Measurements from ENCODE around the gene SLC6A8. TPM values are rescaled to one million over a fixed set of nuclear protein-coding genes. Genes with fewer than 3 reads are reported as not detected.
"Not testable (repeated sequence)": the region's sequence is repeated elsewhere in the genome, so short reads cannot be mapped to it uniquely, and the experiment has no call there.

The SLC6A8 gene
- total RNA-seq, 2 donors from 2014 or later = 1.8 to 2.2 TPM

DNA sequence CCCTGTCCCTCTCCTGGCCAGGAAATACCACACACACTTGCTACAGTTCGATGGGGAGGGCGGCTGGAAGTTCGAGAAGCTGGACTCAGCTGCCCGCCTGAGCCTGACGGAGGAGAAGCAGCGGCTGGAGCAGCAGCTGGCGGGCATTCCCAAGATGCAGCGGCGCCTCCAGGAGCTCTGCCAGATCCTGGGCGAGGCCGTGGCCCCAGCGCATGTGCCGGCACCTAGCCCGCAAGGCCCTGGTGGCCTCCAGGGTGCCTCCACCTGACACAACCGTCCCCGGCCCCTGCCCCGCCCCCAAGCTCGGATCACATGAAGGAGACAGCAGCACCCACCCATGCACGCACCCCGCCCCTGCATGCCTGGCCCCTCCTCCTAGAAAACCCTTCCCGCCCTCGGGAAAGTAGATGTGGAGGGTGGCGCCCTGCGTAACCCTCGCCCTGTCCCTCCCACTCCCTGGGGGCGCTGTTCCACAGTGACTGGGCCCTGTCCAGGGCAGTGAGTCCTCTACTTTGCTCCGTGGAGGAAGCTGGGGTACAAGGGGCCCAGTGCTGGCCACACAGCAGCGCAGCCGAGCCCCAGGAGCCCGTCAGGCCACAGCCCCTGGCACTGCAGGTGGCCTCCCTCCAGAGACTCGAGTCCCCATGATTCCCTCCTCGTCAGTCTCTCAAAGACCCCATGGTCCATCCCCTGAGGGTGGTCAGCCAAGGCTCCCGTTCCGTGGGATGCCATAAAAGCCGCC lies 55.9 kb downstream of the SLC6A8 start:
- not testable (repeated sequence) for DNase-seq; H3K4me3 Mint-ChIP-seq; H3K36me3 Mint-ChIP-seq (ENCODE audit: insufficient read depth in 2 of 2); H3K27ac Mint-ChIP-seq; H3K4me1 Mint-ChIP-seq (ENCODE audit: low read depth); ATAC-seq (replicated peaks in 1 of 2); H3K9me3 Mint-ChIP-seq
- H3K27me3 Mint-ChIP-seq (ENCODE audit: low read depth) = peaks cover 28% of the 10 kb centered on the region

DNA sequence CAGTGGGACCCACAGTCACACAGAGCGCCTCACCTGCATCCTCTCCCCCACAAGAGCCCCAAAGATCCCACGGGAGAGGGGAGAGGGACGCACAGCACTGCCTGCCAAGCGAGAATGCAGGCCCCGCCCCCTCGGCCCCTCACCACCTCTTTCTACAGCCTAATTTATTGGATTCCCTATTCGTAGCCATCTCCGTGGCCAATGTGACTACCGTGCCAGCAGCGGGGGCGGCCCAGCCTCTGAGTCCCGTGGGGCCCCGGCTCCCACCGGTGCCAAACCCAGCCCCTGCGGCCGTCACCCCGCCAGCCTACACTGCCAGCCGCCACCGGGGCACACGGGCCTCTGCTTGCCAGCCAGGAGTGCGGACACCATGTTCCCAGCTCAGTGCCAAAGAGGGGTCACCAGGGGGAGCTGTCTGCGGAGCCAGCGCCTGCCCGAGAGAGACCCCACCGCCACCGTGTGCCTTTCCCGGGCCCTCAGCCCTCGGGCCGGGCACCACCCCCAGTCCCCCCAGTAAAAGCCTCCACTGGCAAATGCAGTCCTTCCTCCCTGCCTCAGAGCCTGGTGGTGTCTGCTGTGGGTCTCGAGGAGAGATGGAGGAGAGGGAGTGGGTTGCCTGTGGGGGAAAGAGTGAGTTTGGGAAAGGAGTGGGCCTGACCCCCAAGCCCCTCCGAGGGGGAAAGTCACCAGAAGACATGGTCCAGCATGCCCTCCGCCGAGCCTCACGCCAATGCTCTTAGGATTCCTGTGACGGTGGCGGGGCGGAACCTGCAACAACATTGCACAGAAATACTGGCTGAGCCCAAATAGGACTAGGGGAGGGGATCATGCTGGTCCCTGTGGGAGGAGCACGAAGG lies 56.7 kb downstream of the SLC6A8 start:
- no peak overlapping the region for H3K27ac Mint-ChIP-seq
- DNase-seq (peak in 1 of 2 donors; percentile 30), ATAC-seq (replicated peaks in 1 of 2) (no peak)
- H3K4me1 Mint-ChIP-seq (ENCODE audit: low read depth) = peaks cover 8% of the 10 kb centered on the region
- H3K27me3 Mint-ChIP-seq (ENCODE audit: low read depth) = peaks cover 36% of the 10 kb centered on the region
- H3K9me3 Mint-ChIP-seq = no peaks in the 10 kb centered on the region
- no peak overlapping the region for H3K4me3 Mint-ChIP-seq
- no peaks in the 10 kb centered on the region for H3K36me3 Mint-ChIP-seq (ENCODE audit: insufficient read depth in 2 of 2)

DNA sequence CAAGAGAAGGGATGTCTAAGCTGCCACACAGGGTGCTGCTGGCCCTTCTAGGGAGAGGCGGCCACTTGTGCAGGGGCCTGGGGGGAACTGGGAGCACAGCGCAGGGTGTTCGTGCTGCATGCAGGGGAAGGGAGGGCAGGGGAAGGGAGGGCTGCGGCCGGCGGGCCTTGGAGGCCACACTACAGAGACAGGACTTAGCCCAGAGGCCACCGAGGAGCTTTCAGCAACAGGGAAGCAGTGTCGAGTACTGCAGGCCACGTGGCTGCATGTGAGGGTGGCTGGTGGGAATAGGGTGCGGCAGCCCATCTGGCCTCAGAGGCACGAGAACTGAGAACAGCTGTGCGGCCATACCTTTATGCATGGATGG lies 57.3 kb downstream of the SLC6A8 start:
- H3K4me1 Mint-ChIP-seq (ENCODE audit: low read depth); H3K36me3 Mint-ChIP-seq (ENCODE audit: insufficient read depth in 2 of 2); H3K4me3 Mint-ChIP-seq; H3K27ac Mint-ChIP-seq; ATAC-seq (replicated peaks in 1 of 2); H3K9me3 Mint-ChIP-seq; DNase-seq: not testable (repeated sequence)
- peaks cover 42% of the 10 kb centered on the region for H3K27me3 Mint-ChIP-seq (ENCODE audit: low read depth)

Other genes starting within 250 kb of the SLC6A8 start
- gene TREX2, start 241.9 kb upstream of the SLC6A8 start, total RNA-seq = 1 to 10 TPM; 2.7 to 2.8 TPM
- gene HAUS7, start 217.3 kb upstream of the SLC6A8 start, total RNA-seq = 10 to 100 TPM; 27.7 to 40.0 TPM
- gene BGN, start 192.9 kb upstream of the SLC6A8 start, total RNA-seq = not detected
- gene ATP2B3, start 170.3 kb upstream of the SLC6A8 start, total RNA-seq = not detected
- 10 to 100 TPM; 16.8 to 20.3 TPM for gene CCNQ, start 88.8 kb upstream of the SLC6A8 start, total RNA-seq
- gene DUSP9, start 40.7 kb upstream of the SLC6A8 start, total RNA-seq = not detected
- gene PNCK, start 14.1 kb upstream of the SLC6A8 start, total RNA-seq = 1 to 10 TPM in 1 of 2 donors, under 1 TPM in 1; 0.50 to 1.2 TPM
- 10 to 100 TPM; 91.5 to 94.1 TPM for gene BCAP31, start 36.5 kb downstream of the SLC6A8 start, total RNA-seq
- gene ABCD1, start 36.9 kb downstream of the SLC6A8 start, total RNA-seq = 1 to 10 TPM; 8.0 to 8.3 TPM
- gene PLXNB3, start 76.3 kb downstream of the SLC6A8 start, total RNA-seq = 1 to 10 TPM in 1 of 2 donors, under 1 TPM in 1; 0.77 to 1.7 TPM
- not detected for gene SRPK3, start 93.1 kb downstream of the SLC6A8 start, total RNA-seq
- 10 to 100 TPM; 34.0 to 41.0 TPM for gene IDH3G, start 106.4 kb downstream of the SLC6A8 start, total RNA-seq
- 100 to 1,000 TPM; 150 to 192 TPM for gene SSR4, start 106.7 kb downstream of the SLC6A8 start, total RNA-seq
- 1 to 10 TPM in 1 of 2 donors, under 1 TPM in 1; 0.82 to 5.0 TPM for gene PDZD4, start 142.6 kb downstream of the SLC6A8 start, total RNA-seq
- gene L1CAM, start 198.2 kb downstream of the SLC6A8 start, total RNA-seq = 1 to 10 TPM; 1.8 to 2.1 TPM
- not detected for gene AVPR2, start 216.7 kb downstream of the SLC6A8 start, total RNA-seq
- 100 to 1,000 TPM; 147 to 158 TPM for gene ARHGAP4, start 238.3 kb downstream of the SLC6A8 start, total RNA-seq
- 10 to 100 TPM; 76.7 to 94.1 TPM for gene NAA10, start 247.1 kb downstream of the SLC6A8 start, total RNA-seq